Mesenchymal stem cell (in vitro differentiated cells and primary cell): ENCODE results near the gene ST8SIA6.

Source experiments
- DNase-seq: peaks from one replicate; pipeline ENCODE4 v3.0.0-alpha.2; 2013
- H2AFZ ChIP-seq: one replicate; pipeline ENCODE4 v1.6.1; 2013; ENCODE audit warnings: low read depth, mild to moderate bottlenecking, control low read depth, inconsistent platforms, low read length, moderate library complexity
- H2AK5ac ChIP-seq: 2 replicates; pipeline ENCODE4 v1.6.1; 2013; ENCODE audit warnings: low read length, moderate library complexity, mild to moderate bottlenecking, inconsistent platforms; ENCODE audit not compliant: severe bottlenecking
- H2BK120ac ChIP-seq: one replicate; pipeline ENCODE4 v1.6.1; 2013; ENCODE audit warnings: low read depth, mild to moderate bottlenecking, inconsistent platforms, low read length, moderate library complexity
- H2BK12ac ChIP-seq, 2 experiments: one replicate each; pipeline ENCODE4 v1.6.1; 2013; ENCODE audit warnings: inconsistent platforms in 2 of 2, low read length in 2 of 2, mild to moderate bottlenecking in 2 of 2, moderate library complexity in 2 of 2, control low read depth in 1 of 2
- H2BK15ac ChIP-seq: one replicate; pipeline ENCODE4 v1.6.1; 2013; ENCODE audit warnings: mild to moderate bottlenecking, low read depth, inconsistent platforms; ENCODE audit not compliant: poor library complexity, severe bottlenecking
- H2BK5ac ChIP-seq: 2 replicates; pipeline ENCODE4 v1.6.1; 2013; ENCODE audit warnings: low read depth, mild to moderate bottlenecking, low read length, control low read depth, inconsistent platforms; ENCODE audit not compliant: poor library complexity, severe bottlenecking
- H3K14ac ChIP-seq, 2 experiments: one replicate each; pipeline ENCODE4 v1.6.1; 2013; ENCODE audit warnings: inconsistent platforms in 2 of 2, low read length in 2 of 2, control low read depth in 1 of 2, mild to moderate bottlenecking in 1 of 2, moderate library complexity in 1 of 2
- H3K18ac ChIP-seq, 2 experiments: one replicate each; pipeline ENCODE4 v1.6.1; 2013; ENCODE audit warnings: inconsistent platforms in 2 of 2, low read length in 2 of 2, control low read depth in 1 of 2, low read depth in 1 of 2, mild to moderate bottlenecking in 1 of 2
- H3K23ac ChIP-seq, 2 experiments: one replicate each; pipeline ENCODE4 v1.6.1; 2013; ENCODE audit warnings: inconsistent platforms in 2 of 2, low read length in 2 of 2, mild to moderate bottlenecking in 2 of 2, moderate library complexity in 2 of 2, control low read depth in 1 of 2
- H3K27ac ChIP-seq: 2 replicates; pipeline ENCODE4 v1.5.1; 2013; ENCODE audit warnings: mild to moderate bottlenecking, moderate library complexity, low read length, control low read depth, inconsistent platforms; ENCODE audit not compliant: poor library complexity, severe bottlenecking
- H3K27me3 ChIP-seq, 2 experiments: 2 replicates each; pipeline versions ENCODE4 v1.6.1 to v1.7.0; 2013; ENCODE audit warnings: low read length in 2 of 2, mild to moderate bottlenecking in 2 of 2, moderate library complexity in 2 of 2, control low read depth in 1 of 2, inconsistent platforms in 1 of 2; ENCODE audit not compliant: control insufficient read depth in 1 of 2, insufficient read depth in 1 of 2
- H3K36me3 ChIP-seq, 2 experiments: 2 replicates each; pipeline versions ENCODE4 v1.6.1 to v1.7.0; 2013; ENCODE audit warnings: low read length in 2 of 2, control low read depth in 1 of 2, inconsistent platforms in 1 of 2, low read depth in 1 of 2, mild to moderate bottlenecking in 1 of 2; ENCODE audit not compliant: insufficient read depth in 2 of 2, control insufficient read depth in 1 of 2
- H3K4ac ChIP-seq, 2 experiments: one replicate each; pipeline ENCODE4 v1.6.1; 2013; ENCODE audit warnings: inconsistent platforms in 2 of 2, low read length in 2 of 2, mild to moderate bottlenecking in 2 of 2, moderate library complexity in 2 of 2, control low read depth in 1 of 2, low read depth in 1 of 2
- H3K4me1 ChIP-seq: 2 replicates; pipeline ENCODE4 v1.6.1; 2013; ENCODE audit warnings: low read depth, low read length, control low read depth; ENCODE audit not compliant: control insufficient read depth, insufficient read depth
- H3K4me2 ChIP-seq: 2 replicates; pipeline ENCODE4 v1.6.1; 2013; ENCODE audit warnings: low read length, mild to moderate bottlenecking, inconsistent platforms; ENCODE audit not compliant: poor library complexity, severe bottlenecking
- H3K4me3 ChIP-seq, 2 experiments: 2 replicates each; pipeline versions ENCODE4 v1.5.1 to v1.7.0; 2013; ENCODE audit warnings: low read length in 2 of 2, mild to moderate bottlenecking in 2 of 2, control low read depth in 1 of 2, low read depth in 1 of 2; ENCODE audit not compliant: insufficient read depth in 1 of 2
- H3K79me1 ChIP-seq: replicated peaks from 2 replicates; pipeline ENCODE4 v1.6.1; 2013; ENCODE audit warnings: mild to moderate bottlenecking, control low read depth, low read length, inconsistent platforms; ENCODE audit not compliant: poor library complexity, severe bottlenecking
- H3K9ac ChIP-seq: 2 replicates; pipeline ENCODE4 v1.7.0; 2013; ENCODE audit warnings: mild to moderate bottlenecking, low read length, moderate library complexity
- H3K9me3 ChIP-seq: 2 replicates; pipeline ENCODE4 v1.7.0; 2013; ENCODE audit warnings: mild to moderate bottlenecking, low read length; ENCODE audit not compliant: control insufficient read depth
- H4K8ac ChIP-seq: one replicate; pipeline ENCODE4 v1.6.1; 2013; ENCODE audit warnings: inconsistent platforms, mild to moderate bottlenecking, low read length, moderate library complexity
- H4K91ac ChIP-seq: one replicate; pipeline ENCODE4 v1.6.1; 2013; ENCODE audit warnings: mild to moderate bottlenecking, low read length, inconsistent platforms
- WGBS: methylation state at CpG from one replicate; pipeline ENCODE4 v1.1.7; 2013; ENCODE audit warnings: mixed read lengths; 5-methylcytosine and 5-hydroxymethylcytosine counted together

The ST8SIA6 gene

DNA sequence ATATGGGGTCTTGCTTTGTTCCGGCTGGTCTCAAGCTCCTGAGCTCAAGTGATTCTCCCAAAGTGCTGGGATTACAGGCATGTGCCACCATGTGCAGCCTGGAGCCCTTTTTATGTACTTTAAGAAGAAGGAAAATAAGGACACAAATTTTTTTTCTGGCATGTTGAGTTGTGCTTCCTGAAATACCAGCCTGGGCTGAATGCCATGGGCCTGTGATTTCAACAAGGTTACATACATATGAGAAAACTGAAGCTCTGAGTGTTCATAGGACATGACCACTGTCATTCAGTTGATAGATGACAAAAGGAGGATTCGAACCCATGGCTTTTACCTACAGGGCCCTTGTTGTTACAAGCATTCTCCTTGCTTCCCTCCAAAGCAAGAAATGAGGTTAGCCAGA is 36.1 kb downstream of the ST8SIA6 start:
- Histone ChIP-seq H2AK5ac (no peak overlapping the region), H3K36me3 (no peaks in the 10 kb centered on the region), H4K8ac (no peak overlapping the region), H4K91ac (no peak overlapping the region), H3K18ac (no peak overlapping the region), H3K9me3 (peaks cover 6% of the 10 kb centered on the region), H2BK120ac (no peak overlapping the region), H3K4me3 (no peak overlapping the region), H3K14ac (no peak overlapping the region), H3K27ac (no peak overlapping the region), H2BK15ac (no peak overlapping the region), H3K79me1 (no peaks in the 10 kb centered on the region), H3K4me1 (no peaks in the 10 kb centered on the region), H3K27me3 (peaks cover 0 to 21% of the 10 kb centered on the region in 2 experiments), H3K4me2 (no peak overlapping the region), H2BK5ac (no peak overlapping the region), H3K23ac (no peak overlapping the region), H3K9ac (no peak overlapping the region), H2BK12ac (no peak overlapping the region), H3K4ac (no peak overlapping the region), H2AFZ (no peak overlapping the region)
- 82% methylated on average over 2 of the region's 2 CpGs for WGBS
- no peak for DNase-seq

DNA sequence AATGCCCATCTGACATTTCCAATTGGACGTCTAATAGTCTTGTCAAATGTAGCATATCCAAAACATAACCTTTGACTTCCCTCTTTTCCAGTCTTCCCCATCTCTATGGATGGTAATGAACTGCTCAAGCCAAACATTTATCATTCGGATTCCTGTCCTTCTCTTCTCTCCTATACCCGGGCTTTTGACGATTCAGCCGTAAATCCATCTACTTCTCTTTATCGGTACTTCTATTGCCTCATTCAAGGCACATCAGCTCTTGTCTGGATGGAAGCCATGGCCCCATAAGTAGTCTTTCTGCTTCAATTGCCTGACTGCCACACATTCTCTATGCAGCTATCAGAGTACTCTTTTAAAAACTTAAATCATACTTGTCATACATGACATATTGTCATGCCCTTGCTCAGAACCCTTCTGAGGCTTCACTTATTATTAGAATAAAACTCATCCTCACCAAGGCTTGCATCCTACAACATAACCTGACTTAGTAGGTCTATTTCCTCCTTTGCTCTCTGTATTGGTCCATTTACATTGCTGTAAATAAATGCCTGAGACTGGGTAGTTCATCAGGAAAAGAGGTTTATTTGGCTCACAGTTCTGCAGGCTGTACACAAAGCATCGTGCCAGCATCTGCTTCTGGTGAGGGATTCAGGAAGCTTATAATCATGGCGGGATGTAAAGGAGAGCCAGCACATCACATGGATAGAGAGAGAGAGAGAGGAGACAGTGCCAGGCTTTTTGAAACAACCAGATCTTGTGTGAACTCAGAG is 37.8 kb downstream of the ST8SIA6 start:
- Histone ChIP-seq H3K79me1 (no peaks in the 10 kb centered on the region), H4K8ac (no peak overlapping the region), H3K4me2 (no peak overlapping the region), H2BK5ac (no peak overlapping the region), H4K91ac (no peak overlapping the region), H3K27ac (no peak overlapping the region), H3K9me3 (peaks cover 6% of the 10 kb centered on the region), H2AK5ac (no peak overlapping the region), H2AFZ (no peak overlapping the region), H3K18ac (no peak overlapping the region), H2BK12ac (no peak overlapping the region), H3K4ac (no peak overlapping the region), H3K23ac (no peak overlapping the region), H3K4me1 (no peaks in the 10 kb centered on the region), H3K36me3 (no peaks in the 10 kb centered on the region), H2BK15ac (no peak overlapping the region), H3K9ac (no peak overlapping the region), H3K14ac (no peak overlapping the region), H2BK120ac (no peak overlapping the region), H3K4me3 (no peak overlapping the region), H3K27me3 (peaks cover 0 to 27% of the 10 kb centered on the region in 2 experiments)
- no peak for DNase-seq
- 89% methylated on average over 8 of the region's 8 CpGs for WGBS

DNA sequence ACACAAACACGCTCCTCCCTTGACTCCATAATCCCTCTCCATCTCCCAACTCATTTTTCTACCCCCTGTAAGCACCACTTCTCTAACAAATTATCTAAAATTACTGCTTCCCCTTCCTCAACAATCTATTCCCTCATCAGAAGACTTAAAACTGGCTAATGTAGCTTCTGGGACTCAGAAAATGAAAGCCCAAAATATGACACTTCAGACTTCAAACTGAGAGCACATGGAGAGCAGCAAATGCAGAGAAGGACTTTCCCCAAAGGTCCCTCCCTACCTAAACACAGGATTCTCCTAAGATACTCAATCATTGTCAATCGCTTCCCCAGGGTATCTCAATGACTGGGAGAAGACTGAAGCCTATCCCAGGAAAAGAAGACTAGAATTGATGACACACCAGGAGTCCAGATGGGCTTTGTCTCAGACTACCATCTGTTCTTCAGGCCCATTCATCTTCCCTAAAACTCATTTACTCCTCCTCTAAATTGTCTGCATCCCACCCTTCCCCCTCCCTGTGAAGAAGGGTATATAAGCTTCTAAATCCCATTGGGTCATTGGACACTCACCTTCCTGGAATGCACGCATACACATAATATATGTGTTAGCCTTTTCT is 39.2 kb downstream of the ST8SIA6 start:
- no peak overlapping the region for H2BK5ac ChIP-seq
- peaks cover 0 to 27% of the 10 kb centered on the region in 2 experiments for H3K27me3 ChIP-seq
- H2BK15ac ChIP-seq, result no peak overlapping the region
- H3K4me1 ChIP-seq, result no peaks in the 10 kb centered on the region
- H2BK120ac ChIP-seq, result no peak overlapping the region
- H3K27ac ChIP-seq, result no peak overlapping the region
- no peak for DNase-seq
- no peak overlapping the region for H3K9ac ChIP-seq
- H2BK12ac ChIP-seq, result no peak overlapping the region
- H3K79me1 ChIP-seq, result no peaks in the 10 kb centered on the region
- H3K14ac ChIP-seq, result no peak overlapping the region
- H3K23ac ChIP-seq, result no peak overlapping the region
- no peak overlapping the region for H3K4ac ChIP-seq
- H3K9me3 ChIP-seq, result peaks cover 6% of the 10 kb centered on the region
- H4K91ac ChIP-seq, result no peak overlapping the region
- H3K18ac ChIP-seq, result no peak overlapping the region
- H3K4me3 ChIP-seq, result no peak overlapping the region
- H3K4me2 ChIP-seq, result no peak overlapping the region
- 80% methylated on average over 3 of the region's 3 CpGs for WGBS
- no peak overlapping the region for H2AFZ ChIP-seq
- H4K8ac ChIP-seq, result no peak overlapping the region
- no peak overlapping the region for H2AK5ac ChIP-seq
- no peaks in the 10 kb centered on the region for H3K36me3 ChIP-seq

DNA sequence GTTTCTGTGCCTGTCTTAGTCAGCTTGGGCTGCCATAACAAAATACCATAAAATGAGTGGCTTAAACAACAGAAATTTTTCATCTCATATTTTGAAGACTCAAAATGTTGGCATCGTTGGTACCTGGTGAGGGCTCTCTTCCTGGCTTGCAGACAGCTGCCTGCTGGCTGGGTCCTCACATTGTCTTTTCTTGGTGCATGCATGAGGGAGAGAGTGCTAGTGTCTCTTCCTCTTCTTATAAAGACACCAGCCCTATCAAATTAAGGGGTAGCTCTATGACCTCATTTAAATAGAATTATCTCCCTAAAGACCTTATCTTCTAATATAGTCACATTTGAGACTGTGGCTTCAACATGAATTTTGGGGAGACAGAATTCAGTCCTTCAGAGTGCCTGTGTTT is 39.9 kb downstream of the ST8SIA6 start:
- no peak overlapping the region for H2AK5ac ChIP-seq

More for the DNA sequence above, 39.9 kb downstream of the ST8SIA6 start:
- Histone ChIP-seq H2AFZ (no peak overlapping the region), H2BK12ac (no peak overlapping the region), H4K91ac (no peak overlapping the region), H2BK5ac (no peak overlapping the region), H4K8ac (no peak overlapping the region), H3K4me1 (no peaks in the 10 kb centered on the region), H3K4me2 (no peak overlapping the region), H3K18ac (no peak overlapping the region), H3K27ac (no peak overlapping the region), H3K79me1 (no peaks in the 10 kb centered on the region), H3K36me3 (no peaks in the 10 kb centered on the region), H3K23ac (no peak overlapping the region), H3K4me3 (no peak overlapping the region), H3K27me3 (peaks cover 0 to 27% of the 10 kb centered on the region in 2 experiments), H3K4ac (no peak overlapping the region), H2BK120ac (no peak overlapping the region), H3K9me3 (peaks cover 6% of the 10 kb centered on the region), H3K9ac (no peak overlapping the region), H3K14ac (no peak overlapping the region), H2BK15ac (no peak overlapping the region)
- DNase-seq, result no peak
- 78% methylated on average over 1 of the region's 1 CpG for WGBS
